RWPE2 (cell line): ENCODE measurements around the gene DDN.

Source experiments
- ATAC-seq: fragments of 200-7000 bp; cut with Tn5 transposase; 3 replicates; pipeline ENCODE4 v1.9.1; 2021; ENCODE audit warnings: low read depth
- DNase-seq: peaks from one replicate; pipeline ENCODE4 v3.0.0-alpha.2; 2020; ENCODE audit warnings: low spot score
- H3K27ac ChIP-seq: fragments of 450-650 bp; 2 replicates; pipeline ENCODE4 v1.5.1; 2017; ENCODE audit warnings: mild to moderate bottlenecking; ENCODE audit not compliant: poor library complexity, severe bottlenecking
- H3K27me3 ChIP-seq: fragments of 250-450 bp; sonication (Bioruptor Pico); 2 replicates; pipeline ENCODE4 v1.5.1; 2021; ENCODE audit warnings: mild to moderate bottlenecking, moderate library complexity; ENCODE audit not compliant: insufficient read depth, poor library complexity, severe bottlenecking
- H3K36me3 ChIP-seq: fragments of 250-450 bp; sonication (Bioruptor Pico); 2 replicates; pipeline ENCODE4 v1.5.1; 2020; ENCODE audit warnings: low read depth, mild to moderate bottlenecking, moderate library complexity
- H3K4me1 ChIP-seq: fragments of 250-450 bp; sonication (Bioruptor Pico); 2 replicates; pipeline ENCODE4 v1.5.1; 2021; ENCODE audit warnings: mild to moderate bottlenecking, moderate library complexity; ENCODE audit not compliant: insufficient read depth, poor library complexity, severe bottlenecking
- H3K4me3 ChIP-seq: fragments of 250-450 bp; sonication (Bioruptor Pico); 2 replicates; pipeline ENCODE4 v1.5.1; 2021; ENCODE audit warnings: mild to moderate bottlenecking, moderate library complexity; ENCODE audit not compliant: severe bottlenecking
- H3K9me3 ChIP-seq: fragments of 250-450 bp; sonication (Bioruptor Pico); 2 replicates; pipeline ENCODE4 v1.5.1; 2021; ENCODE audit warnings: mild to moderate bottlenecking, moderate library complexity; ENCODE audit not compliant: severe bottlenecking
- CTCF ChIP-seq: fragments of 450-650 bp; IDR thresholded peaks from one replicate; pipeline ENCODE4 v1.5.1; 2017; ENCODE audit warnings: mild to moderate bottlenecking, moderate library complexity; ENCODE audit not compliant: poor library complexity, severe bottlenecking

DDN gene

DNA sequence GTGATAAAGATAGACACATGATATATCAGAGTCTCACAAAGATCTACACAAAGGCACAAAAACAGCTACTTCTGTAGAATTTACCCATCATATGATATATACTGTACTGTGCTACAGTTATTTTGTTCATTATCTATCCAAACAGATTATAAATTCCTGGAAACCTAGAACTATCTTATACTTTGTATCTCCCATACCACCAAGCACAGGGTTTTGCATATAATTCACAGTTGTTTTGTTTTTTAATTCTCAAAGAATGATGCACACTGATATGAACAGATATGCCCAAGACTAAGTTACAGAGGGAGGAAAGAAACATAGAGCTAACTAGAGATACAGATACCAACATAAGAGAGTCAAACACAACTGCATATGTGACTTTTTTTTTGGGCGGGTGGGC is 16.0 kb upstream of the DDN start:
- Histone ChIP-seq H3K4me1 (peaks cover 5% of the 10 kb centered on the region), H3K9me3 (no peaks in the 10 kb centered on the region), H3K27ac (no peak overlapping the region), H3K36me3 (peaks cover 46% of the 10 kb centered on the region), H3K4me3 (no peak overlapping the region), H3K27me3 (no peaks in the 10 kb centered on the region)
- no peak for TF ChIP-seq CTCF
- ATAC-seq (no peak), DNase-seq (no peak)

GRCh38 chr12:49014547-49014946 is 15.4 kb upstream of the DDN start:
- no peaks in the 10 kb centered on the region for H3K27me3 ChIP-seq

GRCh38 chr12:49013428-49013827 is 14.3 kb upstream of the DDN start:
- no peak for TF ChIP-seq CTCF
- Histone ChIP-seq H3K4me1 (peaks cover 5% of the 10 kb centered on the region), H3K36me3 (peaks cover 54% of the 10 kb centered on the region), H3K9me3 (no peaks in the 10 kb centered on the region), H3K27me3 (no peaks in the 10 kb centered on the region), H3K4me3 (no peak overlapping the region), H3K27ac (no peak overlapping the region)
- no peak for DNase-seq
- ATAC-seq: no peak

More at GRCh38 chr12:49014547-49014946, 15.4 kb upstream of the DDN start:
- Histone ChIP-seq H3K4me1 (peaks cover 5% of the 10 kb centered on the region), H3K27ac (no peak overlapping the region), H3K36me3 (peaks cover 52% of the 10 kb centered on the region), H3K9me3 (no peaks in the 10 kb centered on the region), H3K4me3 (no peak overlapping the region)
- DNase-seq (no peak), ATAC-seq (no peak)
- TF ChIP-seq CTCF: peak; percentile 28

- ATAC-seq (no peak), DNase-seq (no peak)
- no peaks in the 10 kb centered on the region for H3K9me3 ChIP-seq
- H3K27ac ChIP-seq: no peak overlapping the region
- no peak overlapping the region for H3K4me3 ChIP-seq
- TF ChIP-seq CTCF: no peak
- H3K27me3 ChIP-seq: no peaks in the 10 kb centered on the region
- peaks cover 5% of the 10 kb centered on the region for H3K4me1 ChIP-seq
- peaks cover 57% of the 10 kb centered on the region for H3K36me3 ChIP-seq
Measured at GRCh38 chr12:49012739-49013138, 13.6 kb upstream of the DDN start.

DNA sequence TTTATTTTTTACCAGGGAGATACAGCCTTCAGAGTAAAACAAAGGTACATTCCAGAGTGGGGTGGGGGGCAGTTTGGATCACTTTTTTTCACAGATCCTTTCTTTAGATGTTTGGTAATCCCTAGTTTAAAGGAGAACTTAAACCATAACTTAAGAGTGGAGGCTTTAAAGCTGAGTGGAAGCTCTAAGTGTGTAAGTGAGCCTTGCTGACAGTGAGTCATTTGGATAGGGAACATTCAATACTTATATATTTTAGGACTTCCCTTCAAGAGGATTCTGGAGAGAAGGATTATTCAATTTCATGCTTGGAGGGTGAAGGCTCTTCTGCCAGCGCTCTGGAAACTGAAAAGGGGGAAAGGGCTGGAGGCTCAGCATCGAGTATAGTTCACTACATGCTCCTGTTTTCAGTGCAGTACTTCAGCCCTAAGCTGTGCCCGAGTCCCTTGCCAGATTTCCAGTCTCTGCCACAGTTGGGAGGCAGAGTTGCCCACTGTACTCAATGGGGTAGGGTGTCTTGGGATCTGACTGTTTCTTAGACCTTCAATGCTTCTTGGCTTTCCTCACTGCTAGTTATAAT is 11.0 kb upstream of the DDN start:
- H3K27me3 ChIP-seq: no peaks in the 10 kb centered on the region
- no peak overlapping the region for H3K27ac ChIP-seq
- H3K9me3 ChIP-seq: no peaks in the 10 kb centered on the region
- peaks cover 56% of the 10 kb centered on the region for H3K36me3 ChIP-seq
- no peak overlapping the region for H3K4me3 ChIP-seq
- no peak for ATAC-seq
- no peak for DNase-seq
- H3K4me1 ChIP-seq: no peaks in the 10 kb centered on the region
- no peak for TF ChIP-seq CTCF
